SK-N-SH treated with all-trans-retinoic acid at 6 μM for 48 hours (cell line): ENCODE data around the gene ZCCHC14.

ENCODE experiments used
- ATAC-seq: fragments of 200-7000 bp; cut with Tn5 transposase; 3 replicates; pipeline ENCODE4 v1.9.1; 2020; ENCODE audit warnings: mild to moderate bottlenecking, moderate library complexity
- ARNTL ChIP-seq: fragments of 450-650 bp; formaldehyde crosslinking; IDR thresholded peaks from 2 replicates; pipeline ENCODE4 v1.5.0; 2020; ENCODE audit warnings: low read depth, mild to moderate bottlenecking, moderate library complexity, borderline replicate concordance
- BACH2 ChIP-seq: fragments of 250-450 bp; sonication (Bioruptor Pico); IDR thresholded peaks from 2 replicates; pipeline ENCODE4 v1.9.0; 2021; ENCODE audit warnings: mild to moderate bottlenecking, borderline replicate concordance
- CSDC2 ChIP-seq: fragments of 250-450 bp; sonication (Bioruptor Pico); IDR thresholded peaks from 2 replicates; pipeline ENCODE4 v1.5.0; 2020; ENCODE audit warnings: mild to moderate bottlenecking, moderate library complexity
- ESRRG ChIP-seq: fragments of 250-450 bp; sonication (Bioruptor Pico); IDR thresholded peaks from 2 replicates; pipeline ENCODE4 v1.6.1; 2021; ENCODE audit warnings: mild to moderate bottlenecking
- GLIS3 ChIP-seq: fragments of 250-450 bp; sonication (Bioruptor Pico); IDR thresholded peaks from 2 replicates; pipeline ENCODE4 v1.5.0; 2020; ENCODE audit warnings: mild to moderate bottlenecking, moderate library complexity
- ISL1 ChIP-seq: fragments of 250-450 bp; sonication (Bioruptor Pico); IDR thresholded peaks from 2 replicates; pipeline ENCODE4 v2.1.2; 2022; ENCODE audit warnings: mild to moderate bottlenecking, moderate library complexity
- OSR1 ChIP-seq: fragments of 250-450 bp; sonication (Bioruptor Pico); IDR thresholded peaks from 2 replicates; pipeline ENCODE4 v1.8.0; 2022; ENCODE audit warnings: moderate library complexity, mild to moderate bottlenecking, inconsistent platforms
- PPARA ChIP-seq: fragments of 250-450 bp; sonication (Bioruptor Pico); IDR thresholded peaks from 2 replicates; pipeline ENCODE4 v1.5.0; 2020; ENCODE audit warnings: mild to moderate bottlenecking, borderline replicate concordance
- RARB ChIP-seq: fragments of 250-450 bp; sonication (Bioruptor Pico); IDR thresholded peaks from 2 replicates; pipeline ENCODE4 v1.8.0; 2021; ENCODE audit warnings: mild to moderate bottlenecking, moderate library complexity
- SNAI2 ChIP-seq: fragments of 250-450 bp; sonication (Bioruptor Pico); IDR thresholded peaks from 2 replicates; pipeline ENCODE4 v1.5.0; 2020; ENCODE audit warnings: mild to moderate bottlenecking, moderate library complexity
- TCF4 ChIP-seq: fragments of 250-450 bp; sonication (Bioruptor Pico); IDR thresholded peaks from 2 replicates; pipeline ENCODE4 v1.8.0; 2021; ENCODE audit warnings: mild to moderate bottlenecking, moderate library complexity, borderline replicate concordance
- TOX ChIP-seq: fragments of 250-450 bp; sonication (Bioruptor Pico); IDR thresholded peaks from 2 replicates; pipeline ENCODE4 v1.8.0; 2021; ENCODE audit warnings: mild to moderate bottlenecking, moderate library complexity, borderline replicate concordance
- ZC3H10 ChIP-seq: fragments of 250-450 bp; sonication (Bioruptor Pico); IDR thresholded peaks from 2 replicates; pipeline ENCODE4 v1.5.1; 2021; ENCODE audit warnings: mild to moderate bottlenecking, moderate library complexity
- ZFP3 ChIP-seq: fragments of 250-450 bp; sonication (Bioruptor Pico); IDR thresholded peaks from 2 replicates; pipeline ENCODE4 v1.5.0; 2020; ENCODE audit warnings: mild to moderate bottlenecking, moderate library complexity
- ZFP30 ChIP-seq: fragments of 450-650 bp; formaldehyde crosslinking; IDR thresholded peaks from 2 replicates; pipeline ENCODE4 v1.5.0; 2022; ENCODE audit warnings: mild to moderate bottlenecking, moderate library complexity
- ZNF565 ChIP-seq: fragments of 450-650 bp; formaldehyde crosslinking; conservative IDR thresholded peaks from 2 replicates; pipeline ENCODE4 v1.5.0; 2020; ENCODE audit warnings: low read depth, mild to moderate bottlenecking, moderate library complexity
- ZNF70 ChIP-seq: fragments of 450-650 bp; formaldehyde crosslinking; IDR thresholded peaks from 2 replicates; pipeline ENCODE4 v1.5.0; 2020; ENCODE audit warnings: mild to moderate bottlenecking, moderate library complexity
- ZNF8 ChIP-seq: fragments of 450-650 bp; formaldehyde crosslinking; IDR thresholded peaks from 2 replicates; pipeline ENCODE4 v1.5.0; 2020; ENCODE audit warnings: mild to moderate bottlenecking, moderate library complexity
- TF ChIP-seq, protein P1 (sequence below): fragments of 250-450 bp; sonication (Bioruptor Pico); IDR thresholded peaks from 2 replicates; pipeline ENCODE4 v1.5.1; 2020; ENCODE audit warnings: low read depth, mild to moderate bottlenecking, moderate library complexity
- TF ChIP-seq, protein P2 (sequence below): fragments of 250-450 bp; sonication (Bioruptor Pico); IDR thresholded peaks from 2 replicates; pipeline ENCODE4 v1.8.0; 2020; ENCODE audit warnings: mild to moderate bottlenecking, moderate library complexity, borderline replicate concordance
- TF ChIP-seq, protein P3 (sequence below): fragments of 250-450 bp; sonication (Bioruptor Pico); IDR thresholded peaks from 2 replicates; pipeline ENCODE4 v1.5.1; 2021; ENCODE audit warnings: mild to moderate bottlenecking, moderate library complexity
- TF ChIP-seq, protein P4 (sequence below): fragments of 250-450 bp; sonication (Bioruptor Pico); IDR thresholded peaks from 2 replicates; pipeline ENCODE4 v1.8.0; 2021; ENCODE audit warnings: low read depth, mild to moderate bottlenecking, moderate library complexity, borderline replicate concordance

Gene ZCCHC14

GRCh38 chr16:87540897-87541146, 48.0 kb upstream of the ZCCHC14 start:
- ATAC-seq, result no peak

GRCh38 chr16:87540072-87540896, 47.5 kb upstream of the ZCCHC14 start:
- TF ChIP-seq ISL1 (no peak), PPARA (CRISPR knock-in tag) (no peak), ZFP30 (CRISPR knock-in tag) (no peak), TCF4 (CRISPR knock-in tag) (no peak), SNAI2 (CRISPR knock-in tag) (no peak), ZFP3 (CRISPR knock-in tag) (no peak), BACH2 (no peak)
- TF ChIP-seq, protein P1, sequence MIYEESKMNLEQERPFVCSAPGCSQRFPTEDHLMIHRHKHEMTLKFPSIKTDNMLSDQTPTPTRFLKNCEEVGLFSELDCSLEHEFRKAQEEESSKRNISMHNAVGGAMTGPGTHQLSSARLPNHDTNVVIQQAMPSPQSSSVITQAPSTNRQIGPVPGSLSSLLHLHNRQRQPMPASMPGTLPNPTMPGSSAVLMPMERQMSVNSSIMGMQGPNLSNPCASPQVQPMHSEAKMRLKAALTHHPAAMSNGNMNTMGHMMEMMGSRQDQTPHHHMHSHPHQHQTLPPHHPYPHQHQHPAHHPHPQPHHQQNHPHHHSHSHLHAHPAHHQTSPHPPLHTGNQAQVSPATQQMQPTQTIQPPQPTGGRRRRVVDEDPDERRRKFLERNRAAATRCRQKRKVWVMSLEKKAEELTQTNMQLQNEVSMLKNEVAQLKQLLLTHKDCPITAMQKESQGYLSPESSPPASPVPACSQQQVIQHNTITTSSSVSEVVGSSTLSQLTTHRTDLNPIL (CRISPR knock-in tag), result no peak
- TF ChIP-seq, protein P2, sequence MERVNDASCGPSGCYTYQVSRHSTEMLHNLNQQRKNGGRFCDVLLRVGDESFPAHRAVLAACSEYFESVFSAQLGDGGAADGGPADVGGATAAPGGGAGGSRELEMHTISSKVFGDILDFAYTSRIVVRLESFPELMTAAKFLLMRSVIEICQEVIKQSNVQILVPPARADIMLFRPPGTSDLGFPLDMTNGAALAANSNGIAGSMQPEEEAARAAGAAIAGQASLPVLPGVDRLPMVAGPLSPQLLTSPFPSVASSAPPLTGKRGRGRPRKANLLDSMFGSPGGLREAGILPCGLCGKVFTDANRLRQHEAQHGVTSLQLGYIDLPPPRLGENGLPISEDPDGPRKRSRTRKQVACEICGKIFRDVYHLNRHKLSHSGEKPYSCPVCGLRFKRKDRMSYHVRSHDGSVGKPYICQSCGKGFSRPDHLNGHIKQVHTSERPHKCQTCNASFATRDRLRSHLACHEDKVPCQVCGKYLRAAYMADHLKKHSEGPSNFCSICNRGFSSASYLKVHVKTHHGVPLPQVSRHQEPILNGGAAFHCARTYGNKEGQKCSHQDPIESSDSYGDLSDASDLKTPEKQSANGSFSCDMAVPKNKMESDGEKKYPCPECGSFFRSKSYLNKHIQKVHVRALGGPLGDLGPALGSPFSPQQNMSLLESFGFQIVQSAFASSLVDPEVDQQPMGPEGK (CRISPR knock-in tag), result no peak
- TF ChIP-seq, protein P3, sequence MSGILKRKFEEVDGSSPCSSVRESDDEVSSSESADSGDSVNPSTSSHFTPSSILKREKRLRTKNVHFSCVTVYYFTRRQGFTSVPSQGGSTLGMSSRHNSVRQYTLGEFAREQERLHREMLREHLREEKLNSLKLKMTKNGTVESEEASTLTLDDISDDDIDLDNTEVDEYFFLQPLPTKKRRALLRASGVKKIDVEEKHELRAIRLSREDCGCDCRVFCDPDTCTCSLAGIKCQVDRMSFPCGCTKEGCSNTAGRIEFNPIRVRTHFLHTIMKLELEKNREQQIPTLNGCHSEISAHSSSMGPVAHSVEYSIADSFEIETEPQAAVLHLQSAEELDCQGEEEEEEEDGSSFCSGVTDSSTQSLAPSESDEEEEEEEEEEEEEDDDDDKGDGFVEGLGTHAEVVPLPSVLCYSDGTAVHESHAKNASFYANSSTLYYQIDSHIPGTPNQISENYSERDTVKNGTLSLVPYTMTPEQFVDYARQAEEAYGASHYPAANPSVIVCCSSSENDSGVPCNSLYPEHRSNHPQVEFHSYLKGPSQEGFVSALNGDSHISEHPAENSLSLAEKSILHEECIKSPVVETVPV (CRISPR knock-in tag), result no peak
- ATAC-seq, result no peak

More at GRCh38 chr16:87540897-87541146, 48.0 kb upstream of the ZCCHC14 start:
- TF ChIP-seq TCF4 (CRISPR knock-in tag), result no peak
- no peak for TF ChIP-seq CSDC2 (CRISPR knock-in tag)
- TF ChIP-seq ZC3H10 (CRISPR knock-in tag), result no peak

DNA sequence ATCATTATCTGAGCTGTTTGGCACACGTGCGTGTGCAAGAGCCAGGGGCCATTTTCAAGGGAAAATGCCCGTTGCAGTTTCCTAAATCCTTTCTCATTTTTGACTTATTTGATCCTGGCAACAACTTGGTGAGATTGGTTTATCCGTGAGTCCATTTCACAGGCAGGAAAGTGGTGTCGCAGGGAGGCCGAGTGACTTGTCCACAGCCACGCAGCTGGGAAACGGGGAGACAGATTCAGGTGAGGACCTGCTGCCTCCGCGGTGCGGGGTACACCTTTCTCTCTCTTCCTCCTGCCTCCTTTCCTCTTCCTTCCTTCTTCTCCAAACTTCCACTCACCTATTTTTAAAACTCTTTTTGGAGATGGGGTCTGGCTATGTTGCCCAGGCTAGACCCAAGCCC, 46.3 kb upstream of the ZCCHC14 start:
- TF ChIP-seq RARB (CRISPR knock-in tag) (no peak), GLIS3 (CRISPR knock-in tag) (no peak), ZNF565 (CRISPR knock-in tag) (no peak), ZNF70 (CRISPR knock-in tag) (no peak), TCF4 (CRISPR knock-in tag) (no peak), OSR1 (no peak), ZFP30 (CRISPR knock-in tag) (no peak), ZFP3 (CRISPR knock-in tag) (no peak), ISL1 (no peak), ZC3H10 (CRISPR knock-in tag) (no peak), ZNF8 (CRISPR knock-in tag) (no peak), BACH2 (no peak), ESRRG (no peak), TOX (CRISPR knock-in tag) (no peak), PPARA (CRISPR knock-in tag) (no peak), ARNTL (no peak)
- TF ChIP-seq, protein P3 (CRISPR knock-in tag), result no peak
- TF ChIP-seq, protein P1 (CRISPR knock-in tag), result no peak
- ATAC-seq, result no peak

DNA sequence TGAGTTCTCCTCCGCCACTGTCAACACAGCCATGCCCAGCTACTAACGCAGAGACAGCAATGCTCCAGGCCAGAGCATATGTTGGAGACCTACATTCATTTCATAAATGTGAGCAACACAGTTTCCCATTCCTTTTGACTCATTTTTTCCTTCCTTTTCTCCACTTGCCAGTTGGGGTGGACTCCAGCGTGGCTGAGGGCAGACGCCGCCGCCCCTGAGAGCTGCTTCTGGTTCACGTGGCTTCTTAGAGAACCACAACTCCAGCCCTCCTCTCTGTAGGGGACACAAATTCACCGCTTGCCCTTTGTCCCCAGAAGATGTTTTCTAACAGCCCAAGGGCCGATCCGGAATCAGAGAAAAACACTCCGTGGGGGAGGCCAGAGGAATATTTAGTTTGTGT, 45.8 kb upstream of the ZCCHC14 start:
- no peak for TF ChIP-seq ESRRG
- TF ChIP-seq BACH2, result no peak
- TF ChIP-seq RARB (CRISPR knock-in tag), result no peak
- no peak for TF ChIP-seq ISL1
- TF ChIP-seq, protein P1 (CRISPR knock-in tag), result no peak
- no peak for TF ChIP-seq PPARA (CRISPR knock-in tag)
- TF ChIP-seq, protein P4, sequence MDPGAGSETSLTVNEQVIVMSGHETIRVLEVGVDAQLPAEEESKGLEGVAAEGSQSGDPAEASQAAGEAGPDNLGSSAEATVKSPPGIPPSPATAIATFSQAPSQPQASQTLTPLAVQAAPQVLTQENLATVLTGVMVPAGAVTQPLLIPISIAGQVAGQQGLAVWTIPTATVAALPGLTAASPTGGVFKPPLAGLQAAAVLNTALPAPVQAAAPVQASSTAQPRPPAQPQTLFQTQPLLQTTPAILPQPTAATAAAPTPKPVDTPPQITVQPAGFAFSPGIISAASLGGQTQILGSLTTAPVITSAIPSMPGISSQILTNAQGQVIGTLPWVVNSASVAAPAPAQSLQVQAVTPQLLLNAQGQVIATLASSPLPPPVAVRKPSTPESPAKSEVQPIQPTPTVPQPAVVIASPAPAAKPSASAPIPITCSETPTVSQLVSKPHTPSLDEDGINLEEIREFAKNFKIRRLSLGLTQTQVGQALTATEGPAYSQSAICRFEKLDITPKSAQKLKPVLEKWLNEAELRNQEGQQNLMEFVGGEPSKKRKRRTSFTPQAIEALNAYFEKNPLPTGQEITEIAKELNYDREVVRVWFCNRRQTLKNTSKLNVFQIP, result no peak
- TF ChIP-seq TOX (CRISPR knock-in tag), result no peak
- TF ChIP-seq, protein P3 (CRISPR knock-in tag), result no peak
- ATAC-seq, result no peak
